ENCODE results near the gene ARL3. TPM values are rescaled to one million over a fixed set of nuclear protein-coding genes. Genes with fewer than 3 reads are reported as not detected.
"Not testable (repeated sequence)": the region's sequence is repeated elsewhere in the genome, so short reads cannot be mapped to it uniquely, and the experiment has no call there.

The ARL3 gene
- total and polyA plus RNA-seq, 7 donors, result 4.6 to 12.0 (median 8.3) TPM

DNA sequence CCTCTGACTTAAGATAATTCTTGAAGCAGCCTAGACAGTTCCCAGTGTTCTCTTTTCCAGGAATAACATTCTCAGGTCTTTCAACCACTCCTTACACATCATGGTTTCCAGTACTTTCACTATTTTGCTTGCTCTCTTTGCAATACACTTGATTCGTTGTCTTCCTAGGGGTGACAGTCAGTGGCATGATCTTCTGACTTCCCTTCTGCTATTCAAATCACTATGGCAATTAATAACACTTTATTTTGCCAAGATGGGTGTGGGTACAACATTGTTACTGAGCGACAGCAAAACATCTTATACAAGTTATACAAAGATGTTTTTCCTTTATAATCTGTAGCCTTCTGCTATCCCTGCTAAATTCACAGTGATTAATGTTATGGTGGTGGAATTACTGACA is 15.3 kb downstream of the ARL3 start:
- no peak for DNase-seq
- Histone ChIP-seq H3K4me3 (no peak overlapping the region), H3K4me1 (no peaks in the 10 kb centered on the region), H3K27ac (no peak overlapping the region), H3K9me3 (no peaks in the 10 kb centered on the region), H3K36me3 (peaks cover 6 to 49% (median 25%) of the 10 kb centered on the region in 4 donors), H3K27me3 (no peaks in the 10 kb centered on the region)
- intact Hi-C loops (cut with DNase I), result no loop called here
- 89 to 91% methylated on average over 2 of the region's 2 CpGs for WGBS, 2 donors
- TF ChIP-seq EP300 (IDR thresholded peaks at IDR 0.05) (no peak), POLR2A (IDR thresholded peaks at IDR 0.05) (no peak), POLR2AphosphoS5 (IDR thresholded peaks at IDR 0.05) (no peak)
- TF ChIP-seq, protein P1, sequence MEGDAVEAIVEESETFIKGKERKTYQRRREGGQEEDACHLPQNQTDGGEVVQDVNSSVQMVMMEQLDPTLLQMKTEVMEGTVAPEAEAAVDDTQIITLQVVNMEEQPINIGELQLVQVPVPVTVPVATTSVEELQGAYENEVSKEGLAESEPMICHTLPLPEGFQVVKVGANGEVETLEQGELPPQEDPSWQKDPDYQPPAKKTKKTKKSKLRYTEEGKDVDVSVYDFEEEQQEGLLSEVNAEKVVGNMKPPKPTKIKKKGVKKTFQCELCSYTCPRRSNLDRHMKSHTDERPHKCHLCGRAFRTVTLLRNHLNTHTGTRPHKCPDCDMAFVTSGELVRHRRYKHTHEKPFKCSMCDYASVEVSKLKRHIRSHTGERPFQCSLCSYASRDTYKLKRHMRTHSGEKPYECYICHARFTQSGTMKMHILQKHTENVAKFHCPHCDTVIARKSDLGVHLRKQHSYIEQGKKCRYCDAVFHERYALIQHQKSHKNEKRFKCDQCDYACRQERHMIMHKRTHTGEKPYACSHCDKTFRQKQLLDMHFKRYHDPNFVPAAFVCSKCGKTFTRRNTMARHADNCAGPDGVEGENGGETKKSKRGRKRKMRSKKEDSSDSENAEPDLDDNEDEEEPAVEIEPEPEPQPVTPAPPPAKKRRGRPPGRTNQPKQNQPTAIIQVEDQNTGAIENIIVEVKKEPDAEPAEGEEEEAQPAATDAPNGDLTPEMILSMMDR (IDR thresholded peaks at IDR 0.05), result no peak

DNA sequence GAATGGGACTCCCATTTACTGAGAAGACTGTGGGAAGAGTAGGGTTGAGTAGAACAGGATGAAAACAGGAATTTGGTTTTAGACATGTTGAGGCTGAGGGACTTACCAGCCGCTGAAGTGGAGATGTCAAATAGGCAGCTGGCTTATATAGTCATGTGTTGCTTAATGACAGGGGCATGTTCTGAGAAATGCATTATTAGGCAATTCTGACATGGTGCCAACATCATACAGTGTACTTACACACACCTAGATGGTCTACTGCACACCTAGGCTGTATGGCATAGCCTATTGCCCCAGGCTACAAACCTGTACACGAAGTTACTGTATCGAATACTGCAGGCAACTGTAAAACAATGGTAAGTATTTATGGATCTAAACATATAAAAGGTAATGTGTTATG is 17.5 kb downstream of the ARL3 start:
- Histone ChIP-seq H3K9me3 (no peaks in the 10 kb centered on the region), H3K4me1 (no peaks in the 10 kb centered on the region), H3K36me3 (peaks cover 6 to 49% (median 25%) of the 10 kb centered on the region in 4 donors), H3K27me3 (no peaks in the 10 kb centered on the region), H3K27ac (no peak overlapping the region), H3K4me3 (no peak overlapping the region)
- DNase-seq, result no peak
- intact Hi-C loops (cut with DNase I), result no loop called here
- WGBS, 2 donors, result 59 to 78% methylated on average over 3 of the region's 3 CpGs
- TF ChIP-seq POLR2A (IDR thresholded peaks at IDR 0.05), result no peak
- TF ChIP-seq, protein P1 (IDR thresholded peaks at IDR 0.05), result no peak
- no peak for TF ChIP-seq EP300 (IDR thresholded peaks at IDR 0.05)
- TF ChIP-seq POLR2AphosphoS5 (IDR thresholded peaks at IDR 0.05), result no peak

DNA sequence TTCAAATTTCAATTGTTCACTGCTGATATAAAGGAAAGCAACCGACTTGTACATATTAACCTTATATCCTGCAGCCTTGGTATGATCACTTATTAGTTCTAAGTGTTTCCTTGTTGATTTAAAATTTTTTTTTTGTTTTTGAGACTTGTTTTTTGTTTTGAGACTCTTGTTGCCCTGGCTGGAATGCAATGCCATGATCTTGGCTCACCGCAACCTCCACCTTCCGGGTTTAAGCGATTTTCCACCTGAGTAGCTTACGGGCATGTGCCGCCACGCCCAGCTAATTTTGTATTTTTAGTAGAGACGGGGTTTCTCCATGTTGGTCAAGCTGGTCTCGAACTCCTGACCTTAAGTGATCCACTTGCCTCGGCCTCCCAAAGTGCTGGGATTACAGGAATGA is 18.8 kb downstream of the ARL3 start:
- H3K4me1 ChIP-seq; H3K27ac ChIP-seq; H3K9me3 ChIP-seq; DNase-seq; H3K27me3 ChIP-seq; H3K4me3 ChIP-seq; intact Hi-C loops (cut with DNase I): not testable (repeated sequence)
- 97% methylated on average over 10 of the region's 10 CpGs for WGBS, 2 donors
- H3K36me3 ChIP-seq, result peaks cover 6 to 49% (median 25%) of the 10 kb centered on the region in 4 donors

DNA sequence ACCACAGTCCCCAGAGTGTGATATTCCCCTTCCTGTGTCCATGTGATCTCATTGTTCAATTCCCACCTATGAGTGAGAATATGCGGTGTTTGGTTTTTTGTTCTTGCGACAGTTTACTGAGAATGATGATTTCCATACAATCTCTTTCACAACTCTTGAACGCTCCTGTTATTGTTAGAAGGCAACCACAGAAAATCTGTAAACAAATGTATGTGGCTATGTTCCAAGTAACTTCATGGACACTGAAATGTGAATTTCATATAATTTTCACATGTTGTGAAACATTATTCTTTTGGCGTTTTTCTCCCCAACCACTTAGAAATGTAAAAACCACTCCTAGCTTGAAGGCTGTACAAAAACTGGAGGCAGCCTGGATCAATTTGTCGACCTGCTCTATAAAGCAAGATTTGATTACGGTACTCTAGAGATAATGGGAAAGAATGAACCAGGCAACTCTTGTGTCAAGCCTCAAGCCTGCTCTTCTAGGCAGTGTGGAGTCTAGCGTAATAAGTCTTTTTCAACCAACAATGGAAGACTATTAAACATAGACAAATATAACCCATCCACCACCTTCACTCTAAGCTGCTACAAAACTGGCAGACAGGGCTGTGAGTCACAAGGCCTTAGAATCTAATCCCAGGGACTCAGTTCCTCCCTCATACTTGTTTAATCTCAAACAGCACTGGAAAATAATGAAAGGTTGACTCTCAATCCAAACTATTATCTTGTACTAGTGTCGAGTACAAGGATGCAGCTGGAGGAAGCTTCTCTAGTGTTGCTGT is 22.7 kb downstream of the ARL3 start:
- intact Hi-C loops (cut with DNase I), result no loop called here
- H3K4me3 ChIP-seq, result no peak overlapping the region
- H3K27me3 ChIP-seq, result no peaks in the 10 kb centered on the region
- no peaks in the 10 kb centered on the region for H3K4me1 ChIP-seq
- peak; percentile 35 for DNase-seq
- no peak for TF ChIP-seq POLR2AphosphoS5 (IDR thresholded peaks at IDR 0.05)
- no peak for TF ChIP-seq EP300 (IDR thresholded peaks at IDR 0.05)
- no peak for TF ChIP-seq POLR2A (IDR thresholded peaks at IDR 0.05)
- TF ChIP-seq, protein P1 (IDR thresholded peaks at IDR 0.05), result no peak
- WGBS, 2 donors, result 87% methylated on average over 8 of the region's 8 CpGs
- peaks cover 0 to 40% (median 2%) of the 10 kb centered on the region in 4 donors for H3K36me3 ChIP-seq
- peak overlapping the region in 1 of 4 donors; percentile 25 for H3K27ac ChIP-seq
- no peaks in the 10 kb centered on the region for H3K9me3 ChIP-seq

DNA sequence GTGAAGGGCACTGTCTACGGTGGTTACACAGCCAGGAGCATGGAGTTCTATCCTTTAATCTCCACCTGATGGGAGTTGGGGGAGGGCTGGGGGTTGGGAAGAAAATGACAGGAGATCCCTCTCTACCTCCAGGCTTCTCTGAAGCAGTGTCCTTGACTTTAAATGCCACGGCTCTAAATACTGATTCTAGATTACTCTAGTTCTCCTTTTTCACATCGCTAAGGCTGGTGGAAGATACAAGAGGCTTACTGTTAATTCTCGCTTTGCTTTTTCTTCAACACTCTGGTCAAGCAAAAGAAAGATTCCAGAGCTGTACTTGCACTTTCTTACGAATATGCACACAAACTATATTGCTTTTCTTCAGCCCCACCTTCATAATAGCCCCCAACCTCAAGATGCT is 30.5 kb downstream of the ARL3 start:
- peak; percentile 12 for DNase-seq
- peaks cover 0 to 4% (median 2%) of the 10 kb centered on the region in 4 donors for H3K4me1 ChIP-seq
- no peaks in the 10 kb centered on the region for H3K9me3 ChIP-seq
- no peaks in the 10 kb centered on the region for H3K27me3 ChIP-seq
- intact Hi-C loops (cut with DNase I), result no loop called here
- H3K27ac ChIP-seq, result no peak overlapping the region
- no peak overlapping the region for H3K4me3 ChIP-seq
- no peak for TF ChIP-seq POLR2A (IDR thresholded peaks at IDR 0.05)
- TF ChIP-seq, protein P1 (IDR thresholded peaks at IDR 0.05), result no peak
- no peak for TF ChIP-seq EP300 (IDR thresholded peaks at IDR 0.05)
- TF ChIP-seq POLR2AphosphoS5 (IDR thresholded peaks at IDR 0.05), result no peak
- peaks cover 0 to 55% (median 0%) of the 10 kb centered on the region in 4 donors for H3K36me3 ChIP-seq
- 89 to 92% methylated on average over 5 of the region's 5 CpGs for WGBS, 2 donors

Data from sigmoid colon (tissue), 7 donors.